ENCODE results near the gene ZNF532.

ZNF532 gene

GRCh38 chr18:58868440-58868839, 3.8 kb downstream of the ZNF532 start:
- TF ChIP-seq GATA1 (IDR thresholded peaks at IDR 0.05; ENCODE audit: low read depth, low read length) (no peak), POLR2A (IDR thresholded peaks at IDR 0.05; ENCODE audit: low read length) (no peak)
- no peak for DNase-seq

GRCh38 chr18:58870130-58870529, 5.5 kb downstream of the ZNF532 start:
- TF ChIP-seq POLR2A (IDR thresholded peaks at IDR 0.05; ENCODE audit: low read length) (no peak), GATA1 (IDR thresholded peaks at IDR 0.05; ENCODE audit: low read depth, low read length) (no peak)
- DNase-seq: no peak

DNA sequence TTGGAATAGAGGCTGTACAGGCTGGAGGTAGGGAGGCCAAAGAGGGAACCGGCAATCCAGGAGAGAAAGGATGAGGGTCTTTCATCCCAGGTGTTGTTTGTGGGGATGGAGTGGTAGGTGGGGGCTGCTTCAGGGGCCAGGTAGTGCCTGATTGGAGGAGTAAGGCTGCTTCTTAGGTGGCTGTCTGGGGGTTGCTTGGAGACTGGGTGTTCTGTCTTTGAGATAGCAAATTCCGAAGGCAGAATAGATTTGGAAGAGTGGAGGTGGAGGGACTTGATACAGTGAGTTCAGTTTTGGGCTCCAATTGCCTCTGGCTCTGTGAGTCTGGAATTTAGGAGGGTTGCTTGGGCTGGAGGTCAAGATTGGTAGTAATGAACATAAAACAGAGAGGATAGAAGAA, 5.9 kb downstream of the ZNF532 start:
- no peak for DNase-seq
- no peak for TF ChIP-seq GATA1 (IDR thresholded peaks at IDR 0.05; ENCODE audit: low read depth, low read length)
- no peak for TF ChIP-seq POLR2A (IDR thresholded peaks at IDR 0.05; ENCODE audit: low read length)

- TF ChIP-seq GATA1 (IDR thresholded peaks at IDR 0.05; ENCODE audit: low read depth, low read length) (no peak), POLR2A (IDR thresholded peaks at IDR 0.05; ENCODE audit: low read length) (no peak)
- no peak for DNase-seq
Observed at GRCh38 chr18:58871514-58872420, 7.1 kb downstream of the ZNF532 start.

GRCh38 chr18:58878640-58879039, 14.0 kb downstream of the ZNF532 start:
- TF ChIP-seq GATA1 (IDR thresholded peaks at IDR 0.05; ENCODE audit: low read depth, low read length): no peak
- no peak for TF ChIP-seq POLR2A (IDR thresholded peaks at IDR 0.05; ENCODE audit: low read length)
- no peak for DNase-seq

DNA sequence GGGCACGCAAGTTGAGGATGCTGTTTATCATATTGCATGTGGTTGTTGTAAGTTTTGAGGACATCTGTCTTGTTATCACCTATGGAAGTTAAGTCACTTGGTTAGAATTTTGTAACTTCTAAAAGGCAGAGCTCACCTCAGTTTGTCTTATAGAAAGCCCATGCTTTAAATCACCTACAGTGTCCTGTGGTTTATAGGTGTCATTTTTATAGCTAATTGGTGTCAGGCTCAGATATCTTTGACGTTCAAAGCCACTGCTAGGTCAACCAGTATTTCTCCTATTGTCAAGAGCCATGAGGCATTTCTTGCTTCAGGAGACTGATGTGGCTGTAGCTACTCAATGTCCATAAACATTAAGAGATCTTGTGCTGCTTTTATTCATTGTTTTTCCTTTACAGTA, 16.8 kb downstream of the ZNF532 start:
- no peak for DNase-seq
- TF ChIP-seq POLR2A (IDR thresholded peaks at IDR 0.05; ENCODE audit: low read length) (no peak), GATA1 (IDR thresholded peaks at IDR 0.05; ENCODE audit: low read depth, low read length) (no peak)

- DNase-seq: no peak
- TF ChIP-seq GATA1 (IDR thresholded peaks at IDR 0.05; ENCODE audit: low read depth, low read length): no peak
- TF ChIP-seq POLR2A (IDR thresholded peaks at IDR 0.05; ENCODE audit: low read length): no peak
Observed at GRCh38 chr18:58882044-58882443, 17.4 kb downstream of the ZNF532 start.

DNA sequence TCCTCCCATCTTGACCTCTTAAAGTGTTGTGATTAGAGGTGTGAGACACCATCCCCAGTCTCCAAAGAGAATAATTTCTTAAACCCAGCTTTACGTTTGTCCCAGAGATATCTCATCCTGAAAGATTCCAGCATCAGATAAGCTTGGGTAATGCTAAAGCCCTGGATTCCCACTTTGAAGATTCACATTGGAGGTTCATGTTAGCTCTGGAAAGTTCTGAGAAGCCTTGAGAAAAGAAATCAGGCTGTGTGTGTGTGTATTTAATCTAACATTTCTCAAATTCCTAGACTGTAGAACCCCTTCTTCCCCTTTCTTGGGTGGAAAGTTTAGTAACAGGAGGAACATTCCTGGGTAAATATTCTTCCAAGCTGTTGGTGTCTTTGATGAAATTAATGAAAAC, 18.0 kb downstream of the ZNF532 start:
- no peak for DNase-seq
- TF ChIP-seq POLR2A (IDR thresholded peaks at IDR 0.05; ENCODE audit: low read length): no peak
- no peak for TF ChIP-seq GATA1 (IDR thresholded peaks at IDR 0.05; ENCODE audit: low read depth, low read length)

DNA sequence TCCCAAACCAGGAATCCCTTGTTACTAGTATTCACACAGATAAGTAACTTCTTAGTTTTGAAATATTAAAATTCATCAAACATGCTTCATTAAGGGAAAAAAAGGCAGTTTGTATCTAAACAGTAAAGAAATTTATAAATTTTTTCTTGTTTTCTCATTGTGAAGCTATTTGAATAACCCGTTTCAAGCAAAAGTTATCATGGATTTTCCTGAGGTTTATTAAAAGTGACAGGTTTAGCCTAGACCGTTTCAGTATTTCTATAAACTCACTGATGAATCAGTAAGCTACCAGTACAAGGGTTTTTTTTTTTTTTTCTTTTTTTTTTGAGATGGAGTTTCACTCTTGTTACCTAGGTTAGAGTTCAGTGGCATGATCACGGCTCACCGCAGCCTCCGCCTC, 20.0 kb downstream of the ZNF532 start:
- TF ChIP-seq POLR2A (IDR thresholded peaks at IDR 0.05; ENCODE audit: low read length) (no peak), GATA1 (IDR thresholded peaks at IDR 0.05; ENCODE audit: low read depth, low read length) (no peak)
- no peak for DNase-seq

DNA sequence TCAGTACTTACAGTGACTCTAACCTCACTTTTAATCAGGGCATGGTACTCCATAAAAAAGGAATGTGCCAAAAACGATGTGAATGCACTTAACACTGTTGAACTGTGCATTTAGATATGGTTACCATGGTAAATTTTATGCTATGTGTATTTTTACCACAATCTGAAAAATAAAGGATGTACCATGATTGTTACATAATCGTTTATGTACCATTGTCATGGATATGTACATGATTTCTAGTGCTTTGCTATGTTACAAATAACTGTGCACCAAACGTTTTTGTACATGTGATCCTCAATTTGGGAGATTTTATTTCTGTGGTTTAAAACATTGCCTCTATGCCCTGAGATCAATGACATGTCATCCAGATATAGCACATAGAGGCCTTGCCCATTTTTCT, 21.8 kb downstream of the ZNF532 start:
- TF ChIP-seq GATA1 (IDR thresholded peaks at IDR 0.05; ENCODE audit: low read depth, low read length) (no peak), POLR2A (IDR thresholded peaks at IDR 0.05; ENCODE audit: low read length) (no peak)

GRCh38 chr18:58886864-58887612, 22.4 kb downstream of the ZNF532 start:
- no peak for DNase-seq
- TF ChIP-seq POLR2A (IDR thresholded peaks at IDR 0.05; ENCODE audit: low read length): no peak
- TF ChIP-seq GATA1 (IDR thresholded peaks at IDR 0.05; ENCODE audit: low read depth, low read length): no peak

More for the DNA sequence above, 21.8 kb downstream of the ZNF532 start:
- DNase-seq: no peak

GRCh38 chr18:58887613-58887963, 22.9 kb downstream of the ZNF532 start:
- TF ChIP-seq GATA1 (IDR thresholded peaks at IDR 0.05; ENCODE audit: low read depth, low read length): no peak
- no peak for TF ChIP-seq POLR2A (IDR thresholded peaks at IDR 0.05; ENCODE audit: low read length)
- DNase-seq: no peak

- no peak for DNase-seq
- TF ChIP-seq POLR2A (IDR thresholded peaks at IDR 0.05; ENCODE audit: low read length) (no peak), GATA1 (IDR thresholded peaks at IDR 0.05; ENCODE audit: low read depth, low read length) (no peak)
Observed at GRCh38 chr18:58891776-58892175, 27.1 kb downstream of the ZNF532 start.

DNA sequence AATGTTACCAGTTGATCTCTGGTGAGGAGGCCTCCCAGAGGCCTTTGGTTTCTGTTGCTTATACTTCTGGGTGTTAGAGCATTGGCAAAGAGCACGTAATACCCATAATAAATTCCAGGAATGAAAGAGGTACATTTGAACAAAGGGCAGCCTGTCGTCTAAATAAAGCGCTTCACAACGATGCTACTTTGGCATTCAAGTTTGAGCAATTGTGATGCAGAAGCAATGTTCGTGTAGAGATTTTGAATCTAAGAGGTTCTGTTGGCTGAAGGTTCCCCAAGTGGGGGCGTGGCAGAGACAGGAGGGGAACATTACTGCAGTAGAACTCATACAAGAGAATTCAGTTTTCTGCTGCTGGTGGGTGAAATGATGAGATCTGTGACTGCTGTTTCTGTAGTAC, 27.8 kb downstream of the ZNF532 start:
- no peak for DNase-seq
- no peak for TF ChIP-seq GATA1 (IDR thresholded peaks at IDR 0.05; ENCODE audit: low read depth, low read length)
- no peak for TF ChIP-seq POLR2A (IDR thresholded peaks at IDR 0.05; ENCODE audit: low read length)

Measured in erythroblast (primary cell).